ENCODE results near the gene ABCA8.

Gene ABCA8

GRCh38 chr17:68942389-68942788, 12.8 kb downstream of the ABCA8 start:
- H3K9me3 ChIP-seq (ENCODE audit: control insufficient read depth, insufficient read depth, low read length) = no peaks in the 10 kb centered on the region
- no peak overlapping the region for H3K4me3 ChIP-seq (ENCODE audit: low read depth, low read length)
- H3K9ac ChIP-seq (ENCODE audit: low read depth, low read length) = no peak overlapping the region
- H3K27ac ChIP-seq (ENCODE audit: low read depth, low read length) = no peak overlapping the region
- H3K27me3 ChIP-seq (ENCODE audit: control insufficient read depth, insufficient read depth, low read length) = no peaks in the 10 kb centered on the region
- H3K4me1 ChIP-seq (ENCODE audit: control insufficient read depth, insufficient read depth, low read length) = no peaks in the 10 kb centered on the region
- no peaks in the 10 kb centered on the region for H3K36me3 ChIP-seq (ENCODE audit: control insufficient read depth, insufficient read depth, low read length)

GRCh38 chr17:68941761-68942160, 13.4 kb downstream of the ABCA8 start:
- no peak overlapping the region for H3K9ac ChIP-seq (ENCODE audit: low read depth, low read length)
- H3K27me3 ChIP-seq (ENCODE audit: control insufficient read depth, insufficient read depth, low read length) = no peaks in the 10 kb centered on the region
- H3K27ac ChIP-seq (ENCODE audit: low read depth, low read length) = no peak overlapping the region
- H3K9me3 ChIP-seq (ENCODE audit: control insufficient read depth, insufficient read depth, low read length) = no peaks in the 10 kb centered on the region
- no peaks in the 10 kb centered on the region for H3K4me1 ChIP-seq (ENCODE audit: control insufficient read depth, insufficient read depth, low read length)
- H3K36me3 ChIP-seq (ENCODE audit: control insufficient read depth, insufficient read depth, low read length) = no peaks in the 10 kb centered on the region
- H3K4me3 ChIP-seq (ENCODE audit: low read depth, low read length) = no peak overlapping the region

GRCh38 chr17:68939195-68939594, 16.0 kb downstream of the ABCA8 start:
- no peaks in the 10 kb centered on the region for H3K36me3 ChIP-seq (ENCODE audit: control insufficient read depth, insufficient read depth, low read length)
- H3K27me3 ChIP-seq (ENCODE audit: control insufficient read depth, insufficient read depth, low read length) = no peaks in the 10 kb centered on the region
- H3K4me3 ChIP-seq (ENCODE audit: low read depth, low read length) = no peak overlapping the region
- H3K4me1 ChIP-seq (ENCODE audit: control insufficient read depth, insufficient read depth, low read length) = no peaks in the 10 kb centered on the region
- H3K27ac ChIP-seq (ENCODE audit: low read depth, low read length) = no peak overlapping the region
- H3K9me3 ChIP-seq (ENCODE audit: control insufficient read depth, insufficient read depth, low read length) = no peaks in the 10 kb centered on the region
- no peak overlapping the region for H3K9ac ChIP-seq (ENCODE audit: low read depth, low read length)

GRCh38 chr17:68937890-68938514, 17.2 kb downstream of the ABCA8 start:
- Histone ChIP-seq H3K4me1 (ENCODE audit: control insufficient read depth, insufficient read depth, low read length) (no peaks in the 10 kb centered on the region), H3K9me3 (ENCODE audit: control insufficient read depth, insufficient read depth, low read length) (no peaks in the 10 kb centered on the region)

GRCh38 chr17:68927516-68927915, 27.7 kb downstream of the ABCA8 start:
- no peaks in the 10 kb centered on the region for H3K36me3 ChIP-seq (ENCODE audit: control insufficient read depth, insufficient read depth, low read length)
- H3K9me3 ChIP-seq (ENCODE audit: control insufficient read depth, insufficient read depth, low read length) = no peaks in the 10 kb centered on the region

More at GRCh38 chr17:68937890-68938514, 17.2 kb downstream of the ABCA8 start:
- Histone ChIP-seq H3K9ac (ENCODE audit: low read depth, low read length) (no peak overlapping the region), H3K27ac (ENCODE audit: low read depth, low read length) (no peak overlapping the region), H3K27me3 (ENCODE audit: control insufficient read depth, insufficient read depth, low read length) (no peaks in the 10 kb centered on the region), H3K36me3 (ENCODE audit: control insufficient read depth, insufficient read depth, low read length) (no peaks in the 10 kb centered on the region), H3K4me3 (ENCODE audit: low read depth, low read length) (no peak overlapping the region)

GRCh38 chr17:68924793-68925720, 30.1 kb downstream of the ABCA8 start:
- no peak overlapping the region for H3K9ac ChIP-seq (ENCODE audit: low read depth, low read length)
- no peak overlapping the region for H3K27ac ChIP-seq (ENCODE audit: low read depth, low read length)
- H3K4me1 ChIP-seq (ENCODE audit: control insufficient read depth, insufficient read depth, low read length) = peaks cover 13% of the 10 kb centered on the region; the same call in 1 of the 2 replicates
- H3K4me3 ChIP-seq (ENCODE audit: low read depth, low read length) = no peak overlapping the region
- H3K9me3 ChIP-seq (ENCODE audit: control insufficient read depth, insufficient read depth, low read length) = no peaks in the 10 kb centered on the region
- H3K36me3 ChIP-seq (ENCODE audit: control insufficient read depth, insufficient read depth, low read length) = no peaks in the 10 kb centered on the region
- no peaks in the 10 kb centered on the region for H3K27me3 ChIP-seq (ENCODE audit: control insufficient read depth, insufficient read depth, low read length)

More at GRCh38 chr17:68927516-68927915, 27.7 kb downstream of the ABCA8 start:
- Histone ChIP-seq H3K9ac (ENCODE audit: low read depth, low read length) (no peak overlapping the region), H3K27ac (ENCODE audit: low read depth, low read length) (no peak overlapping the region), H3K4me3 (ENCODE audit: low read depth, low read length) (no peak overlapping the region), H3K4me1 (ENCODE audit: control insufficient read depth, insufficient read depth, low read length) (peaks cover 13% of the 10 kb centered on the region; the same call in 1 of the 2 replicates), H3K27me3 (ENCODE audit: control insufficient read depth, insufficient read depth, low read length) (no peaks in the 10 kb centered on the region)

- Histone ChIP-seq H3K27ac (ENCODE audit: low read depth, low read length) (no peak overlapping the region), H3K4me1 (ENCODE audit: control insufficient read depth, insufficient read depth, low read length) (no peaks in the 10 kb centered on the region), H3K4me3 (ENCODE audit: low read depth, low read length) (no peak overlapping the region), H3K9ac (ENCODE audit: low read depth, low read length) (no peak overlapping the region), H3K27me3 (ENCODE audit: control insufficient read depth, insufficient read depth, low read length) (no peaks in the 10 kb centered on the region), H3K36me3 (ENCODE audit: control insufficient read depth, insufficient read depth, low read length) (no peaks in the 10 kb centered on the region), H3K9me3 (ENCODE audit: control insufficient read depth, insufficient read depth, low read length) (no peaks in the 10 kb centered on the region)
Measured at GRCh38 chr17:68910789-68911431, 44.3 kb downstream of the ABCA8 start.

- no peak overlapping the region for H3K27ac ChIP-seq (ENCODE audit: low read depth, low read length)
- no peaks in the 10 kb centered on the region for H3K4me1 ChIP-seq (ENCODE audit: control insufficient read depth, insufficient read depth, low read length)
- H3K36me3 ChIP-seq (ENCODE audit: control insufficient read depth, insufficient read depth, low read length) = no peaks in the 10 kb centered on the region
- H3K27me3 ChIP-seq (ENCODE audit: control insufficient read depth, insufficient read depth, low read length) = no peaks in the 10 kb centered on the region
- no peak overlapping the region for H3K9ac ChIP-seq (ENCODE audit: low read depth, low read length)
- no peaks in the 10 kb centered on the region for H3K9me3 ChIP-seq (ENCODE audit: control insufficient read depth, insufficient read depth, low read length)
- no peak overlapping the region for H3K4me3 ChIP-seq (ENCODE audit: low read depth, low read length)
Measured at GRCh38 chr17:68910251-68910705, 44.9 kb downstream of the ABCA8 start.

GRCh38 chr17:68909066-68909465, 46.1 kb downstream of the ABCA8 start:
- no peaks in the 10 kb centered on the region for H3K9me3 ChIP-seq (ENCODE audit: control insufficient read depth, insufficient read depth, low read length)
- no peaks in the 10 kb centered on the region for H3K36me3 ChIP-seq (ENCODE audit: control insufficient read depth, insufficient read depth, low read length)
- H3K27ac ChIP-seq (ENCODE audit: low read depth, low read length) = no peak overlapping the region
- no peak overlapping the region for H3K9ac ChIP-seq (ENCODE audit: low read depth, low read length)
- H3K4me3 ChIP-seq (ENCODE audit: low read depth, low read length) = no peak overlapping the region
- no peaks in the 10 kb centered on the region for H3K27me3 ChIP-seq (ENCODE audit: control insufficient read depth, insufficient read depth, low read length)
- no peaks in the 10 kb centered on the region for H3K4me1 ChIP-seq (ENCODE audit: control insufficient read depth, insufficient read depth, low read length)

GRCh38 chr17:68908045-68908444, 47.1 kb downstream of the ABCA8 start:
- no peak overlapping the region for H3K9ac ChIP-seq (ENCODE audit: low read depth, low read length)
- no peaks in the 10 kb centered on the region for H3K27me3 ChIP-seq (ENCODE audit: control insufficient read depth, insufficient read depth, low read length)
- H3K36me3 ChIP-seq (ENCODE audit: control insufficient read depth, insufficient read depth, low read length) = no peaks in the 10 kb centered on the region
- H3K4me3 ChIP-seq (ENCODE audit: low read depth, low read length) = no peak overlapping the region
- no peaks in the 10 kb centered on the region for H3K4me1 ChIP-seq (ENCODE audit: control insufficient read depth, insufficient read depth, low read length)
- H3K9me3 ChIP-seq (ENCODE audit: control insufficient read depth, insufficient read depth, low read length) = no peaks in the 10 kb centered on the region
- H3K27ac ChIP-seq (ENCODE audit: low read depth, low read length) = no peak overlapping the region

- H3K36me3 ChIP-seq (ENCODE audit: control insufficient read depth, insufficient read depth, low read length) = no peaks in the 10 kb centered on the region
- H3K4me1 ChIP-seq (ENCODE audit: control insufficient read depth, insufficient read depth, low read length) = no peaks in the 10 kb centered on the region
- H3K27ac ChIP-seq (ENCODE audit: low read depth, low read length) = no peak overlapping the region
- H3K27me3 ChIP-seq (ENCODE audit: control insufficient read depth, insufficient read depth, low read length) = no peaks in the 10 kb centered on the region
- H3K9ac ChIP-seq (ENCODE audit: low read depth, low read length) = no peak overlapping the region
- H3K9me3 ChIP-seq (ENCODE audit: control insufficient read depth, insufficient read depth, low read length) = no peaks in the 10 kb centered on the region
- no peak overlapping the region for H3K4me3 ChIP-seq (ENCODE audit: low read depth, low read length)
Measured at GRCh38 chr17:68906638-68907037, 48.6 kb downstream of the ABCA8 start.

All from HUES48 (cell line).